Activated CD8-positive, alpha-beta memory T cell treated with anti-CD3 and anti-CD28 coated beads for 48 hours (primary cell): ENCODE results near the gene ERC1.
"Not testable (repeated sequence)": the region's sequence is repeated elsewhere in the genome, so short reads cannot be mapped to it uniquely, and the experiment has no call there.

Experiments
- DNase-seq, 3 experiments: peaks; one replicate each; pipeline ENCODE4 v3.0.0-alpha.2; 2020; ENCODE audit warnings: low read depth in 2 of 3, low spot score in 2 of 3

ERC1 gene

GRCh38 chr12:1022032-1022970, 31.3 kb downstream of the ERC1 start:
- no peak for DNase-seq

- no peak for DNase-seq
Observed at GRCh38 chr12:1030779-1031178, 39.8 kb downstream of the ERC1 start.

- no peak for DNase-seq
Observed at GRCh38 chr12:1034243-1034642, 43.2 kb downstream of the ERC1 start.

- DNase-seq = no peak
Observed at GRCh38 chr12:1034751-1035457, 43.9 kb downstream of the ERC1 start.

GRCh38 chr12:1041478-1041877, 50.5 kb downstream of the ERC1 start:
- no peak for DNase-seq

- DNase-seq = no peak
Observed at GRCh38 chr12:1044199-1044598, 53.2 kb downstream of the ERC1 start.

GRCh38 chr12:1044696-1045095, 53.7 kb downstream of the ERC1 start:
- DNase-seq = no peak

- DNase-seq = no peak
Observed at GRCh38 chr12:1046727-1047126, 55.7 kb downstream of the ERC1 start.

GRCh38 chr12:1047898-1048660, 57.1 kb downstream of the ERC1 start:
- no peak for DNase-seq

- no peak for DNase-seq
Observed at GRCh38 chr12:1050059-1050707, 59.2 kb downstream of the ERC1 start.

GRCh38 chr12:1051672-1052071, 60.6 kb downstream of the ERC1 start:
- not testable (repeated sequence) for DNase-seq

- no peak for DNase-seq
Observed at GRCh38 chr12:1053690-1054089, 62.7 kb downstream of the ERC1 start.

- DNase-seq = no peak
Observed at GRCh38 chr12:1054117-1054870, 63.3 kb downstream of the ERC1 start.

GRCh38 chr12:1056390-1056789, 65.4 kb downstream of the ERC1 start:
- DNase-seq = no peak

- no peak for DNase-seq
Observed at GRCh38 chr12:1058423-1058822, 67.4 kb downstream of the ERC1 start.

GRCh38 chr12:1059162-1059561, 68.1 kb downstream of the ERC1 start:
- no peak for DNase-seq

- DNase-seq = no peak
Observed at GRCh38 chr12:1063852-1064251, 72.8 kb downstream of the ERC1 start.

- DNase-seq = no peak
Observed at GRCh38 chr12:1064317-1064716, 73.3 kb downstream of the ERC1 start.

GRCh38 chr12:1065629-1066028, 74.6 kb downstream of the ERC1 start:
- no peak for DNase-seq

- no peak for DNase-seq
Observed at GRCh38 chr12:1069846-1070245, 78.8 kb downstream of the ERC1 start.
